Thyroid gland (tissue), 4 donors: Measurements from ENCODE around the gene PCDHGA1.

Source experiments
- CTCF ChIP-seq, 6 experiments: fragments of 200-600 bp in 3 of 6; fragments of 450-650 bp in 3 of 6; sonication (generic) in 3 of 6; IDR thresholded peaks; one replicate each; pipeline ENCODE4 v1.5.1; 2016 to 2019; ENCODE audit warnings: antibody characterized with exemption in 6 of 6, mild to moderate bottlenecking in 2 of 6, inconsistent platforms in 1 of 6, moderate library complexity in 1 of 6
- POLR2A ChIP-seq, 2 donors: fragments of 450-650 bp; IDR thresholded peaks; one replicate each; pipeline ENCODE4 v1.6.1; 2017; ENCODE audit warnings: antibody characterized with exemption in 2 of 2, mild to moderate bottlenecking in 2 of 2, moderate library complexity in 1 of 2

GRCh38 chr5:141508440-141508797, 178.1 kb downstream of the PCDHGA1 start:
- TF ChIP-seq CTCF (IDR thresholded peaks at IDR 0.05), result no peak
- TF ChIP-seq POLR2A (IDR thresholded peaks at IDR 0.05), result no peak
